ENCODE data around the gene MDFI. TPM values are rescaled to one million over a fixed set of nuclear protein-coding genes. Genes with fewer than 3 reads are reported as not detected.

The MDFI gene
- total RNA-seq, 1 donor from 2014 or later = 29.5 TPM

DNA sequence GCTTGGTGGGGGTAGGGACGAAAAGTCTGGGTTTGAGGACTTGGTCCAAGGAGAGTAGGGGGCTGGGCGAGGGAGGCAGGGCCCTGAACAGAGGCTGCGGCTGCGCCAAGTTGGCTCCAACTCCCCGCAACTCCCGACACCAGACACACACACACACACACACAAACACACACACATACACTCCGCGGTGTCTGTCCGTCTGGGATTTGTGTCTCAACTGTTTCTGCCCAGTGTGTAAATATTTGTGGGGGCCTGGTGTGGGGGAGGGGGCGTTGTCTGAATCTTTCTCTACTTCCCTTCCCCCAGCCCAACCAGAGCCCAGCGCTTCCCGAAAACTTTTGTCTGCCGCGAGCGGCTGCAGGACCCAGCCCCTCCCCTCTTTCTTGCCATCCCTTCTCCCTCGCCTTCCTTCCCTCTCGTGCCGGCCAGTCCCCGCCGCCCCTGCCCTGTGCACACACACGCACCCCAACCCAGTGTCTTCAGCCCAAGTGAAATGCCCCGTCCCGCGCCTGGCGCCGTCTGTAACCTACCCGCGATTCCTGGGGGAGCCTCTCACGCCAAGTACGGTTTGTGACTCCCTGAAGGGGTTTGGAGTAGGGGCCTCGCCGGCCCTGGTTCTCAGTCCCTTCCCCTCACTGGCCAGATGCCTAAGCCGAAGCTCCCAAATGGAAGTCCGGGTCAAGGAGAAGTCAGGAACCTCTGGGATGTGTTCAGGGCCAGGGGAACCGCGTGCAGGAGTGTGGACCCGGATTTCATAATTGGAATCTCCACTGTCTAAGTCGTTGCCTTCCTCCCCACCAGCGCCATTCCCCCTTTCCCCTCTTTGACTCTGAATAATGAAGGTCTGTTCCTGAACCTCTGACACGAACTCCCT, 904 bp downstream of the MDFI start:
- Histone ChIP-seq H3K9me3 (ENCODE audit: low read depth) (no peaks in the 10 kb centered on the region), H3K27ac (no peak overlapping the region), H2AFZ (replicated peaks) (peak overlapping the region; percentile 48), H3F3A (ENCODE audit: low read depth) (peaks cover 14% of the 10 kb centered on the region), H3K9ac (no peak overlapping the region), H3K36me3 (no peaks in the 10 kb centered on the region), H3K4me3 (peak overlapping the region; percentile 76), H4K20me1 (ENCODE audit: low read depth) (peaks cover 45% of the 10 kb centered on the region), H3K4me2 (peak overlapping the region; percentile 95), H3K79me2 (ENCODE audit: low read depth) (peaks cover 21% of the 10 kb centered on the region), H3K4me1 (peaks cover 40% of the 10 kb centered on the region), H3K27me3 (peaks cover 65% of the 10 kb centered on the region)
- H3K9me3 Mint-ChIP-seq = no peaks in the 10 kb centered on the region
- DNase-seq (ENCODE audit: low spot score) = peak; percentile 73
- peak overlapping the region; percentile 94 for H3K4me3 Mint-ChIP-seq
- H3K36me3 Mint-ChIP-seq = peaks cover 19% of the 10 kb centered on the region
- H3K27ac Mint-ChIP-seq = peak overlapping the region; percentile 43
- H3K27me3 Mint-ChIP-seq (ENCODE audit: insufficient read depth, low read depth) = peaks cover 36% of the 10 kb centered on the region
- TF ChIP-seq EZH2 (IDR thresholded peaks at IDR 0.05) (no peak), EZH2phosphoT487 (IDR thresholded peaks at IDR 0.05) (no peak)
- TF ChIP-seq, protein P1, sequence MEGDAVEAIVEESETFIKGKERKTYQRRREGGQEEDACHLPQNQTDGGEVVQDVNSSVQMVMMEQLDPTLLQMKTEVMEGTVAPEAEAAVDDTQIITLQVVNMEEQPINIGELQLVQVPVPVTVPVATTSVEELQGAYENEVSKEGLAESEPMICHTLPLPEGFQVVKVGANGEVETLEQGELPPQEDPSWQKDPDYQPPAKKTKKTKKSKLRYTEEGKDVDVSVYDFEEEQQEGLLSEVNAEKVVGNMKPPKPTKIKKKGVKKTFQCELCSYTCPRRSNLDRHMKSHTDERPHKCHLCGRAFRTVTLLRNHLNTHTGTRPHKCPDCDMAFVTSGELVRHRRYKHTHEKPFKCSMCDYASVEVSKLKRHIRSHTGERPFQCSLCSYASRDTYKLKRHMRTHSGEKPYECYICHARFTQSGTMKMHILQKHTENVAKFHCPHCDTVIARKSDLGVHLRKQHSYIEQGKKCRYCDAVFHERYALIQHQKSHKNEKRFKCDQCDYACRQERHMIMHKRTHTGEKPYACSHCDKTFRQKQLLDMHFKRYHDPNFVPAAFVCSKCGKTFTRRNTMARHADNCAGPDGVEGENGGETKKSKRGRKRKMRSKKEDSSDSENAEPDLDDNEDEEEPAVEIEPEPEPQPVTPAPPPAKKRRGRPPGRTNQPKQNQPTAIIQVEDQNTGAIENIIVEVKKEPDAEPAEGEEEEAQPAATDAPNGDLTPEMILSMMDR (IDR thresholded peaks at IDR 0.05) = no peak
- H3K4me1 Mint-ChIP-seq = peaks cover 61% of the 10 kb centered on the region

DNA sequence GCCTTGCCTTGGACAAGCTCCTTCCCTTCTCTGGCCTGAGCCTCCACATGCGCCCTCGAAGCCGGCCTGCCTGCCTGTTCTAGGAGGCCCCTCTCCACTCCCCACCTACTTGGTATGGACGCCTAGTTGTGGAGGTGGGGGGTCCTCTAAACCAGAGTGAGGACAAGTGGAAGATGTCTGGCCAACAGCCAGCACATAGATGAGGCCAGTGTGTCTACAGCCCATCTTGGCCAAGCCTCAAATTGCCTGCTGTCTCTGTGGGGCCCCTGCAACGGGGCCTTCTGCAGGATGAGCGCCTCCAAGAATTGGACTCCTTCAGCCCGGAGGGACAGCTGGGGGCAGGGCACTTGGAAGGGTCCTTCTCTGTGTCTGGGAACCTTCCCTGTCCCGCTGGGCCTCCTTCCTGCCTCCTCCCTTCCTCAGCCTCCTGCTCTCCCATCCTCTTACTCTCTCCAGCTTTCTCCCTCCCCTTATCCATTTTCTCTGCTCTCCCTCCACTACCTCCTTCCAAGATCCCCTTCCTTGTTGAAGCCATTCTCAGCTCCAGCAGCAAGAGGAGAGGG, 1.6 kb downstream of the MDFI start:
- Histone ChIP-seq H3K4me1 (peaks cover 46% of the 10 kb centered on the region), H3K36me3 (no peaks in the 10 kb centered on the region), H3K9ac (no peak overlapping the region), H4K20me1 (ENCODE audit: low read depth) (peaks cover 52% of the 10 kb centered on the region), H3K9me3 (ENCODE audit: low read depth) (no peaks in the 10 kb centered on the region), H3K27me3 (peaks cover 58% of the 10 kb centered on the region), H3F3A (ENCODE audit: low read depth) (peaks cover 20% of the 10 kb centered on the region), H3K4me3 (peak overlapping the region; percentile 76), H2AFZ (replicated peaks) (no peak overlapping the region), H3K27ac (no peak overlapping the region), H3K4me2 (peak overlapping the region; percentile 95), H3K79me2 (ENCODE audit: low read depth) (peaks cover 21% of the 10 kb centered on the region)
- Mint-ChIP-seq H3K4me3 (peak overlapping the region; percentile 94), H3K27me3 (ENCODE audit: insufficient read depth, low read depth) (peaks cover 39% of the 10 kb centered on the region), H3K36me3 (peaks cover 19% of the 10 kb centered on the region), H3K9me3 (no peaks in the 10 kb centered on the region), H3K4me1 (peaks cover 64% of the 10 kb centered on the region), H3K27ac (peak overlapping the region; percentile 43)
- TF ChIP-seq EZH2phosphoT487 (IDR thresholded peaks at IDR 0.05) (no peak), EZH2 (IDR thresholded peaks at IDR 0.05) (no peak)
- TF ChIP-seq, protein P1 (IDR thresholded peaks at IDR 0.05) = no peak
- DNase-seq (ENCODE audit: low spot score) = no peak

DNA sequence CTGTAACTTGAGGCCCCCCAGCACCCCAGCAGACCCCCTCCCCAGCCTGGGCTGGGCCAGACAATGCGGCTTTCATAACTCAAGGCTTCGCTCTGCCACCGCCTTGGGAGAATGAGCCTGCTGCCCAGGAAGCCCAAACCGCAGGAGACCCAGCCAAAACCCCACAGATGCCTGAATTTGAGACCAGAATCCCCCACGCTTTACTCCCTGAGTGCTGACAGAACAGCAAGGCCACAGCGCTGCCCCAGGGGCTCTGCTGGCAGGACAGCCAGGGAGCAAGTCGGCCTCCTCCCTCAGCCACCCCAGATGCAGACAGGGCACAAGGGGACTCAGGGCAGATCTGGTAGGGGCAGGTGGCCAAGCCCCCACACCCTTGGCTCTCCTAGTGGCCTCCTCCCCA, 2.2 kb downstream of the MDFI start:
- Mint-ChIP-seq H3K27me3 (ENCODE audit: insufficient read depth, low read depth) (peaks cover 35% of the 10 kb centered on the region), H3K4me3 (peak overlapping the region; percentile 94), H3K9me3 (no peaks in the 10 kb centered on the region), H3K4me1 (peaks cover 65% of the 10 kb centered on the region), H3K27ac (no peak overlapping the region), H3K36me3 (peaks cover 19% of the 10 kb centered on the region)
- Histone ChIP-seq H4K20me1 (ENCODE audit: low read depth) (peaks cover 58% of the 10 kb centered on the region), H3F3A (ENCODE audit: low read depth) (peaks cover 25% of the 10 kb centered on the region), H3K27ac (no peak overlapping the region), H3K36me3 (no peaks in the 10 kb centered on the region), H3K27me3 (peaks cover 53% of the 10 kb centered on the region), H3K79me2 (ENCODE audit: low read depth) (peaks cover 21% of the 10 kb centered on the region), H2AFZ (replicated peaks) (no peak overlapping the region), H3K4me1 (peaks cover 52% of the 10 kb centered on the region), H3K4me3 (peak overlapping the region; percentile 76), H3K9me3 (ENCODE audit: low read depth) (no peaks in the 10 kb centered on the region), H3K4me2 (peak overlapping the region; percentile 95), H3K9ac (no peak overlapping the region)
- DNase-seq (ENCODE audit: low spot score) = no peak
- no peak for TF ChIP-seq EZH2 (IDR thresholded peaks at IDR 0.05)
- TF ChIP-seq, protein P1 (IDR thresholded peaks at IDR 0.05) = no peak
- no peak for TF ChIP-seq EZH2phosphoT487 (IDR thresholded peaks at IDR 0.05)

Data from neural progenitor cell (in vitro differentiated cells).